ENCODE measurements around the gene ZNF777.

Gene ZNF777

GRCh38 chr7:149423449-149424110 lies 37.3 kb downstream of the ZNF777 start:
- no peak overlapping the region for H3K27ac ChIP-seq
- H3K36me3 ChIP-seq (replicated peaks) = no peaks in the 10 kb centered on the region
- no peak for DNase-seq
- H3K27me3 ChIP-seq (replicated peaks) = no peaks in the 10 kb centered on the region
- in situ Hi-C loops (cut with HindIII; ENCODE audit: low pct_ligation_motif_present, low sequenced_read_pairs) = no loop called here
- no peak for TF ChIP-seq CTCF (IDR thresholded peaks at IDR 0.05; ENCODE audit: low read depth, low read length, missing control alignments)
- H3K4me3 ChIP-seq (ENCODE audit: low read depth, low read length) = peak overlapping the region; percentile 54

GRCh38 chr7:149422914-149423301 lies 38.0 kb downstream of the ZNF777 start:
- no peak for DNase-seq
- in situ Hi-C loops (cut with HindIII; ENCODE audit: low pct_ligation_motif_present, low sequenced_read_pairs) = no loop called here
- H3K36me3 ChIP-seq (replicated peaks) = no peaks in the 10 kb centered on the region
- H3K27ac ChIP-seq = no peak overlapping the region
- no peak for TF ChIP-seq CTCF (IDR thresholded peaks at IDR 0.05; ENCODE audit: low read depth, low read length, missing control alignments)
- H3K27me3 ChIP-seq (replicated peaks) = no peaks in the 10 kb centered on the region
- H3K4me3 ChIP-seq (ENCODE audit: low read depth, low read length) = peak overlapping the region; percentile 54

- Histone ChIP-seq H3K4me3 (ENCODE audit: low read depth, low read length) (peak overlapping the region; percentile 54), H3K36me3 (replicated peaks) (no peaks in the 10 kb centered on the region), H3K27ac (no peak overlapping the region), H3K27me3 (replicated peaks) (no peaks in the 10 kb centered on the region)
- in situ Hi-C loops (cut with HindIII; ENCODE audit: low pct_ligation_motif_present, low sequenced_read_pairs) = no loop called here
- DNase-seq = peak; percentile 27
- peak; percentile 45 for TF ChIP-seq CTCF (IDR thresholded peaks at IDR 0.05; ENCODE audit: low read depth, low read length, missing control alignments)
Observed at GRCh38 chr7:149422162-149422913, 38.5 kb downstream of the ZNF777 start.

GRCh38 chr7:149420006-149420405 lies 40.9 kb downstream of the ZNF777 start:
- H3K27me3 ChIP-seq (replicated peaks) = no peaks in the 10 kb centered on the region
- no peak for TF ChIP-seq CTCF (IDR thresholded peaks at IDR 0.05; ENCODE audit: low read depth, low read length, missing control alignments)
- no peaks in the 10 kb centered on the region for H3K36me3 ChIP-seq (replicated peaks)
- H3K4me3 ChIP-seq (ENCODE audit: low read depth, low read length) = no peak overlapping the region
- H3K27ac ChIP-seq = no peak overlapping the region
- DNase-seq = no peak
- in situ Hi-C loops (cut with HindIII; ENCODE audit: low pct_ligation_motif_present, low sequenced_read_pairs) = no loop called here

GRCh38 chr7:149415391-149416071 lies 45.3 kb downstream of the ZNF777 start:
- Histone ChIP-seq H3K36me3 (replicated peaks) (no peaks in the 10 kb centered on the region), H3K4me3 (ENCODE audit: low read depth, low read length) (peak overlapping the region; percentile 52), H3K27me3 (replicated peaks) (no peaks in the 10 kb centered on the region), H3K27ac (no peak overlapping the region)
- DNase-seq = no peak
- in situ Hi-C loops (cut with HindIII; ENCODE audit: low pct_ligation_motif_present, low sequenced_read_pairs) = no loop called here
- no peak for TF ChIP-seq CTCF (IDR thresholded peaks at IDR 0.05; ENCODE audit: low read depth, low read length, missing control alignments)

All from brain microvascular endothelial cell (primary cell).